HG02884 (cell line): Measurements from ENCODE around the gene C20orf141.
A peak's percentile ranks its signal among the peaks of the same experiment; 100 is the strongest.

Experiments used
- ATAC-seq: cut with Tn5 transposase; IDR thresholded peaks from one replicate; pipeline ENCODE4 v1.9.1; 2021; ENCODE audit warnings: mild to moderate bottlenecking, moderate library complexity; ENCODE audit not compliant: unreplicated experiment

Gene C20orf141

GRCh38 chr20:2840967-2841531 lies 26.3 kb downstream of the C20orf141 start:
- peak; percentile 27 for ATAC-seq

GRCh38 chr20:2845607-2846006 lies 30.8 kb downstream of the C20orf141 start:
- no peak for ATAC-seq

GRCh38 chr20:2846698-2847097 lies 31.9 kb downstream of the C20orf141 start:
- ATAC-seq: no peak

- ATAC-seq: no peak
These were observed 33.0 kb downstream of the C20orf141 start for GRCh38 chr20:2847802-2848201.

- ATAC-seq: no peak
These were observed 34.7 kb downstream of the C20orf141 start for GRCh38 chr20:2849529-2849928.

GRCh38 chr20:2851086-2851485 lies 36.3 kb downstream of the C20orf141 start:
- no peak for ATAC-seq

GRCh38 chr20:2858591-2858990 lies 43.8 kb downstream of the C20orf141 start:
- ATAC-seq: no peak

GRCh38 chr20:2859330-2860121 lies 44.7 kb downstream of the C20orf141 start:
- ATAC-seq: no peak

GRCh38 chr20:2864626-2865025 lies 49.8 kb downstream of the C20orf141 start:
- no peak for ATAC-seq

- ATAC-seq: no peak
These were observed 50.3 kb downstream of the C20orf141 start for GRCh38 chr20:2865101-2865500.
